ENCODE data around the gene DGKI.

The DGKI gene

GRCh38 chr7:137848095-137848494 lies 1.3 kb upstream of the DGKI start:
- no peak for TF ChIP-seq EZH2phosphoT487 (conservative IDR thresholded peaks at IDR 0.05; ENCODE audit: low read length)
- TF ChIP-seq CTCF (IDR thresholded peaks at IDR 0.05; ENCODE audit: insufficient read depth, low read length, poor library complexity, severe bottlenecking) = no peak
- Histone ChIP-seq H3K27ac (ENCODE audit: low read depth, low read length) (no peak overlapping the region), H2AFZ (ENCODE audit: low read depth, low read length, severe bottlenecking) (no peak overlapping the region), H3K9ac (ENCODE audit: low read length) (no peak overlapping the region), H3K4me3 (ENCODE audit: insufficient read depth, low read length, poor library complexity, severe bottlenecking) (no peak overlapping the region), H3K36me3 (ENCODE audit: low read length) (no peaks in the 10 kb centered on the region), H3K79me2 (ENCODE audit: insufficient read depth, low read length) (no peaks in the 10 kb centered on the region), H3K27me3 (ENCODE audit: low read length) (no peaks in the 10 kb centered on the region), H3K9me2 (replicated peaks; ENCODE audit: insufficient read depth, low read length) (no peaks in the 10 kb centered on the region), H3K9me3 (ENCODE audit: insufficient read depth, low read length) (no peaks in the 10 kb centered on the region), H4K20me1 (ENCODE audit: low read depth, low read length) (no peaks in the 10 kb centered on the region), H3K4me2 (ENCODE audit: low read depth, low read length, poor library complexity, severe bottlenecking) (no peak overlapping the region), H3F3A (ENCODE audit: insufficient read depth) (no peaks in the 10 kb centered on the region)

- Histone ChIP-seq H3K4me2 (ENCODE audit: low read depth, low read length, poor library complexity, severe bottlenecking) (no peak overlapping the region), H4K20me1 (ENCODE audit: low read depth, low read length) (no peaks in the 10 kb centered on the region), H3K79me2 (ENCODE audit: insufficient read depth, low read length) (no peaks in the 10 kb centered on the region), H3K4me3 (ENCODE audit: insufficient read depth, low read length, poor library complexity, severe bottlenecking) (no peak overlapping the region), H3F3A (ENCODE audit: insufficient read depth) (no peaks in the 10 kb centered on the region), H3K9me2 (replicated peaks; ENCODE audit: insufficient read depth, low read length) (no peaks in the 10 kb centered on the region), H3K9ac (ENCODE audit: low read length) (no peak overlapping the region), H3K36me3 (ENCODE audit: low read length) (no peaks in the 10 kb centered on the region), H3K27me3 (ENCODE audit: low read length) (no peaks in the 10 kb centered on the region), H3K9me3 (ENCODE audit: insufficient read depth, low read length) (no peaks in the 10 kb centered on the region), H3K27ac (ENCODE audit: low read depth, low read length) (no peak overlapping the region), H2AFZ (ENCODE audit: low read depth, low read length, severe bottlenecking) (no peak overlapping the region)
- TF ChIP-seq CTCF (IDR thresholded peaks at IDR 0.05; ENCODE audit: insufficient read depth, low read length, poor library complexity, severe bottlenecking) (no peak), EZH2phosphoT487 (conservative IDR thresholded peaks at IDR 0.05; ENCODE audit: low read length) (no peak)
Measured at GRCh38 chr7:137847568-137848050, 835 bp upstream of the DGKI start.

- H3K4me2 ChIP-seq (ENCODE audit: low read depth, low read length, poor library complexity, severe bottlenecking) = no peak overlapping the region
- no peaks in the 10 kb centered on the region for H3K36me3 ChIP-seq (ENCODE audit: low read length)
- no peak overlapping the region for H3K4me3 ChIP-seq (ENCODE audit: insufficient read depth, low read length, poor library complexity, severe bottlenecking)
- no peaks in the 10 kb centered on the region for H3F3A ChIP-seq (ENCODE audit: insufficient read depth)
- H3K9me3 ChIP-seq (ENCODE audit: insufficient read depth, low read length) = no peaks in the 10 kb centered on the region
- H3K27ac ChIP-seq (ENCODE audit: low read depth, low read length) = no peak overlapping the region
- H2AFZ ChIP-seq (ENCODE audit: low read depth, low read length, severe bottlenecking) = no peak overlapping the region
- H3K79me2 ChIP-seq (ENCODE audit: insufficient read depth, low read length) = no peaks in the 10 kb centered on the region
- H3K9me2 ChIP-seq (replicated peaks; ENCODE audit: insufficient read depth, low read length) = no peaks in the 10 kb centered on the region
- H3K27me3 ChIP-seq (ENCODE audit: low read length) = no peaks in the 10 kb centered on the region
- H3K9ac ChIP-seq (ENCODE audit: low read length) = no peak overlapping the region
- no peaks in the 10 kb centered on the region for H4K20me1 ChIP-seq (ENCODE audit: low read depth, low read length)
- TF ChIP-seq CTCF (IDR thresholded peaks at IDR 0.05; ENCODE audit: insufficient read depth, low read length, poor library complexity, severe bottlenecking) = no peak
- TF ChIP-seq EZH2phosphoT487 (conservative IDR thresholded peaks at IDR 0.05; ENCODE audit: low read length) = no peak
Measured at GRCh38 chr7:137846549-137846826, 286 bp downstream of the DGKI start.
